ENCODE results near the gene APC2.

APC2 gene

GRCh38 chr19:1467215-1467489 is 17.2 kb downstream of the APC2 start:
- no peak for TF ChIP-seq CTCF (IDR thresholded peaks at IDR 0.05; ENCODE audit: low read depth, low read length)
- no peak overlapping the region for H3K4me3 ChIP-seq (ENCODE audit: low read depth, low read length)

GRCh38 chr19:1467490-1468273 is 17.8 kb downstream of the APC2 start:
- no peak for TF ChIP-seq CTCF (IDR thresholded peaks at IDR 0.05; ENCODE audit: low read depth, low read length)
- H3K4me3 ChIP-seq (ENCODE audit: low read depth, low read length), result no peak overlapping the region

- 0 out of 2 replicates have a peak overlapping the region, but pooled peaks have one; percentile 16 for H3K4me3 ChIP-seq (ENCODE audit: low read depth, low read length)
- TF ChIP-seq CTCF (IDR thresholded peaks at IDR 0.05; ENCODE audit: low read depth, low read length), result no peak
Observed at GRCh38 chr19:1468274-1468820, 18.4 kb downstream of the APC2 start.

GRCh38 chr19:1468821-1469254 is 18.9 kb downstream of the APC2 start:
- 0 out of 2 replicates have a peak overlapping the region, but pooled peaks have one; percentile 16 for H3K4me3 ChIP-seq (ENCODE audit: low read depth, low read length)
- TF ChIP-seq CTCF (IDR thresholded peaks at IDR 0.05; ENCODE audit: low read depth, low read length), result no peak

GRCh38 chr19:1469255-1470054 is 19.5 kb downstream of the APC2 start:
- no peak for TF ChIP-seq CTCF (IDR thresholded peaks at IDR 0.05; ENCODE audit: low read depth, low read length)
- H3K4me3 ChIP-seq (ENCODE audit: low read depth, low read length), result no peak overlapping the region

GRCh38 chr19:1470055-1470304 is 20.1 kb downstream of the APC2 start:
- no peak overlapping the region for H3K4me3 ChIP-seq (ENCODE audit: low read depth, low read length)

More at GRCh38 chr19:1470055-1470304, 20.1 kb downstream of the APC2 start:
- no peak for TF ChIP-seq CTCF (IDR thresholded peaks at IDR 0.05; ENCODE audit: low read depth, low read length)
